ENCODE results near the gene PRR5. TPM values are rescaled to one million over a fixed set of nuclear protein-coding genes. Genes with fewer than 3 reads are reported as not detected.

Gene PRR5
- total RNA-seq, 1 donor from 2014 or later = 2.2 TPM

GRCh38 chr22:44711690-44712555, 9.9 kb downstream of the PRR5 start:
- DNase-seq (ENCODE audit: low read depth, low spot score) = no peak

- no peak for DNase-seq (ENCODE audit: low read depth, low spot score)
These were observed 11.0 kb downstream of the PRR5 start for GRCh38 chr22:44712962-44713361.

GRCh38 chr22:44714703-44715350, 12.8 kb downstream of the PRR5 start:
- DNase-seq (ENCODE audit: low read depth, low spot score) = no peak

- DNase-seq (ENCODE audit: low read depth, low spot score) = no peak
These were observed 16.4 kb downstream of the PRR5 start for GRCh38 chr22:44718418-44718817.

GRCh38 chr22:44719586-44720368, 17.8 kb downstream of the PRR5 start:
- DNase-seq (ENCODE audit: low read depth, low spot score) = no peak

- DNase-seq (ENCODE audit: low read depth, low spot score) = no peak
These were observed 19.2 kb downstream of the PRR5 start for GRCh38 chr22:44721213-44721612.

- no peak for DNase-seq (ENCODE audit: low read depth, low spot score)
These were observed 20.6 kb downstream of the PRR5 start for GRCh38 chr22:44722611-44723010.

GRCh38 chr22:44723801-44724200, 21.8 kb downstream of the PRR5 start:
- DNase-seq (ENCODE audit: low read depth, low spot score) = no peak

- no peak for DNase-seq (ENCODE audit: low read depth, low spot score)
These were observed 22.4 kb downstream of the PRR5 start for GRCh38 chr22:44724416-44724815.

- no peak for DNase-seq (ENCODE audit: low read depth, low spot score)
These were observed 22.9 kb downstream of the PRR5 start for GRCh38 chr22:44724859-44725258.

GRCh38 chr22:44726439-44726838, 24.4 kb downstream of the PRR5 start:
- DNase-seq (ENCODE audit: low read depth, low spot score) = no peak

- no peak for DNase-seq (ENCODE audit: low read depth, low spot score)
These were observed 25.1 kb downstream of the PRR5 start for GRCh38 chr22:44727148-44727547.

GRCh38 chr22:44727709-44728108, 25.7 kb downstream of the PRR5 start:
- DNase-seq (ENCODE audit: low read depth, low spot score) = no peak

- DNase-seq (ENCODE audit: low read depth, low spot score) = no peak
These were observed 26.8 kb downstream of the PRR5 start for GRCh38 chr22:44728761-44729324.

- no peak for DNase-seq (ENCODE audit: low read depth, low spot score)
These were observed 27.5 kb downstream of the PRR5 start for GRCh38 chr22:44729391-44730021.

- no peak for DNase-seq (ENCODE audit: low read depth, low spot score)
These were observed 28.0 kb downstream of the PRR5 start for GRCh38 chr22:44730022-44730393.

- no peak for DNase-seq (ENCODE audit: low read depth, low spot score)
These were observed 28.7 kb downstream of the PRR5 start for GRCh38 chr22:44730490-44731356.

- no peak for DNase-seq (ENCODE audit: low read depth, low spot score)
These were observed 29.5 kb downstream of the PRR5 start for GRCh38 chr22:44731357-44731970.

GRCh38 chr22:44732017-44732561, 30.1 kb downstream of the PRR5 start:
- DNase-seq (ENCODE audit: low read depth, low spot score) = no peak

- DNase-seq (ENCODE audit: low read depth, low spot score) = no peak
These were observed 30.7 kb downstream of the PRR5 start for GRCh38 chr22:44732661-44733060.

Data from pulmonary artery endothelial cell (primary cell).